Liver (tissue), 9 donors: Measurements from ENCODE around the gene JAM3. TPM values are rescaled to one million over a fixed set of nuclear protein-coding genes. Genes with fewer than 3 reads are reported as not detected.

Experiments used
- DNase-seq: peaks from one replicate; pipeline ENCODE4 v3.0.0-alpha.2; 2017; ENCODE audit warnings: low spot score
- H3K27ac ChIP-seq, 2 donors: one replicate each; pipeline ENCODE4 v1.7.0; 2013; ENCODE audit warnings: inconsistent platforms in 2 of 2, low read length in 2 of 2, control low read depth in 1 of 2, low read depth in 1 of 2, mild to moderate bottlenecking in 1 of 2
- H3K27me3 ChIP-seq, 4 donors: one replicate each; pipeline versions ENCODE4 v1.6.1 to v1.7.0; 2013; ENCODE audit warnings: low read length in 3 of 4, inconsistent platforms in 1 of 4, mild to moderate bottlenecking in 1 of 4, moderate library complexity in 1 of 4; ENCODE audit not compliant: control insufficient read depth in 4 of 4, insufficient read depth in 4 of 4
- H3K36me3 ChIP-seq, 4 donors: one replicate each; pipeline versions ENCODE4 v1.6.1 to v1.7.0; 2013; ENCODE audit warnings: low read length in 3 of 4, mild to moderate bottlenecking in 3 of 4, low read depth in 1 of 4, moderate library complexity in 1 of 4; ENCODE audit not compliant: control insufficient read depth in 4 of 4, insufficient read depth in 3 of 4
- H3K4me1 ChIP-seq, 4 donors: one replicate each; pipeline versions ENCODE4 v1.6.1 to v1.7.0; 2013; ENCODE audit warnings: low read length in 3 of 4, mild to moderate bottlenecking in 3 of 4, moderate library complexity in 1 of 4; ENCODE audit not compliant: control insufficient read depth in 4 of 4, insufficient read depth in 4 of 4
- H3K4me3 ChIP-seq, 3 donors: one replicate each; pipeline versions ENCODE4 v1.6.1 to v1.7.0; 2013; ENCODE audit warnings: low read length in 3 of 3, control low read depth in 1 of 3, low read depth in 1 of 3, mild to moderate bottlenecking in 1 of 3
- H3K9ac ChIP-seq, 2 donors: one replicate each; pipeline ENCODE4 v1.7.0; 2013; ENCODE audit warnings: low read length in 2 of 2, mild to moderate bottlenecking in 2 of 2, moderate library complexity in 2 of 2, control low read depth in 1 of 2, low read depth in 1 of 2
- H3K9me3 ChIP-seq, 4 donors: one replicate each; pipeline versions ENCODE4 v1.6.1 to v1.7.0; 2013; ENCODE audit warnings: low read length in 3 of 4; ENCODE audit not compliant: control insufficient read depth in 4 of 4
- ATF3 ChIP-seq: IDR thresholded peaks from 2 replicates; pipeline ENCODE4 v1.6.1; 2016; ENCODE audit warnings: antibody characterized with exemption
- CTCF ChIP-seq: fragments of 150-350 bp; IDR thresholded peaks from 2 replicates; pipeline ENCODE4 v1.5.1; 2017; ENCODE audit warnings: improper control_type of control experiment, low read depth, low read length; ENCODE audit not compliant: missing input control
- EGR1 ChIP-seq, 2 donors: IDR thresholded peaks; 2 replicates each; pipeline ENCODE4 v1.6.1; 2016 to 2018; ENCODE audit warnings: antibody characterized with exemption in 2 of 2, low read depth in 2 of 2
- FOXA1 ChIP-seq: IDR thresholded peaks from 2 replicates; pipeline ENCODE4 v1.6.1; 2016; ENCODE audit warnings: antibody characterized with exemption
- FOXA2 ChIP-seq: IDR thresholded peaks from 2 replicates; pipeline ENCODE4 v1.6.1; 2016; ENCODE audit warnings: antibody characterized with exemption
- GABPA ChIP-seq, 2 donors: IDR thresholded peaks in 1 of 2; conservative IDR thresholded peaks in 1 of 2; 2 replicates each; pipeline ENCODE4 v1.6.1; 2016; ENCODE audit warnings: antibody characterized with exemption in 2 of 2, mild to moderate bottlenecking in 1 of 2, moderate library complexity in 1 of 2
- HNF4A ChIP-seq, 2 donors: conservative IDR thresholded peaks; 2 replicates each; pipeline ENCODE4 v1.6.1; 2016; ENCODE audit warnings: antibody characterized with exemption in 2 of 2, mild to moderate bottlenecking in 2 of 2
- HNF4G ChIP-seq: IDR thresholded peaks from 2 replicates; pipeline ENCODE4 v1.6.1; 2016; ENCODE audit warnings: antibody characterized with exemption
- JUND ChIP-seq, 2 donors: IDR thresholded peaks; 2 replicates each; pipeline ENCODE4 v1.6.1; 2016; ENCODE audit warnings: antibody characterized with exemption in 2 of 2
- MAX ChIP-seq: IDR thresholded peaks from 2 replicates; pipeline ENCODE4 v1.6.1; 2016; ENCODE audit warnings: antibody characterized with exemption
- RAD21 ChIP-seq, 2 donors: IDR thresholded peaks; 2 replicates each; pipeline ENCODE4 v1.6.1; 2016; ENCODE audit warnings: antibody characterized with exemption in 2 of 2, mild to moderate bottlenecking in 2 of 2
- REST ChIP-seq: IDR thresholded peaks from 2 replicates; pipeline ENCODE4 v1.6.1; 2016; ENCODE audit warnings: antibody characterized with exemption, mild to moderate bottlenecking
- RXRA ChIP-seq, 2 donors: IDR thresholded peaks; 2 replicates each; pipeline ENCODE4 v1.6.1; 2017 to 2018; ENCODE audit warnings: antibody characterized with exemption in 2 of 2, mild to moderate bottlenecking in 1 of 2
- SP1 ChIP-seq: IDR thresholded peaks from 2 replicates; pipeline ENCODE4 v1.6.1; 2018; ENCODE audit warnings: antibody characterized with exemption, mild to moderate bottlenecking
- TAF1 ChIP-seq: conservative IDR thresholded peaks from 2 replicates; pipeline ENCODE4 v1.6.1; 2016; ENCODE audit warnings: antibody characterized with exemption, mild to moderate bottlenecking
- YY1 ChIP-seq: IDR thresholded peaks from 2 replicates; pipeline ENCODE4 v1.6.1; 2016; ENCODE audit warnings: antibody characterized with exemption, mild to moderate bottlenecking
- ZBTB33 ChIP-seq: IDR thresholded peaks from 2 replicates; pipeline ENCODE4 v1.6.1; 2016; ENCODE audit warnings: antibody characterized with exemption
- WGBS: extraction: QIAGEN DNeasy Blood & Tissue Kit; methylation state at CpG from one replicate; pipeline ENCODE4 v1.1.7; 2013; 5-methylcytosine and 5-hydroxymethylcytosine counted together
- polyA plus RNA-seq, 2 donors: library from polyadenylated mRNA; stranded (reverse) in 1 of 2; unstranded in 1 of 2; fragments of 200-250 nt in 1 of 2; fragments of >200 nt in 1 of 2; fragmentation: Nextera tagmentation in 1 of 2; extraction: Ambion mirVana in 1 of 2; gene quantifications; one replicate each; pipeline versions ENCODE4 v1.2.1 to v1.2.3, GENCODE V29; 2013 to 2015
- total RNA-seq, 2 donors: library from RNA; depleted of rRNA; stranded (reverse); fragments of >200 nt; gene quantifications; one replicate each; pipeline ENCODE4 v1.2.3, GENCODE V29; 2014
- donor health status: healthy.
- donor health status: healthy.
- donor health status: healthy.
- donor health status: healthy.
- donor health status: healthy.

JAM3 gene
- total and polyA plus RNA-seq, 4 donors, result 1.6 to 4.3 (median 2.1) TPM

GRCh38 chr11:134055029-134055428 is 13.8 kb upstream of the JAM3 start:
- peaks cover 0 to 7% (median 4%) of the 10 kb centered on the region in 4 donors for H3K4me1 ChIP-seq
- peaks cover 0 to 3% (median 0%) of the 10 kb centered on the region in 4 donors for H3K27me3 ChIP-seq
- H3K27ac ChIP-seq, result no peak overlapping the region
- 79% methylated on average over 9 of the region's 9 CpGs for WGBS
- no peak overlapping the region for H3K9ac ChIP-seq
- no peaks in the 10 kb centered on the region for H3K36me3 ChIP-seq
- DNase-seq, result no peak
- no peak overlapping the region for H3K4me3 ChIP-seq
- TF ChIP-seq JUND (IDR thresholded peaks at IDR 0.05), result no peak
- no peak for TF ChIP-seq ATF3
- TF ChIP-seq REST, result no peak
- TF ChIP-seq GABPA (IDR thresholded peaks at IDR 0.05 in 1 of 2, conservative IDR thresholded peaks at IDR 0.05 in 1 of 2), result no peak
- TF ChIP-seq FOXA2, result no peak
- TF ChIP-seq TAF1, result no peak
- TF ChIP-seq YY1, result no peak
- no peak for TF ChIP-seq MAX
- TF ChIP-seq HNF4A (conservative IDR thresholded peaks at IDR 0.05), result no peak
- TF ChIP-seq RAD21 (IDR thresholded peaks at IDR 0.05), result no peak
- no peak for TF ChIP-seq EGR1 (IDR thresholded peaks at IDR 0.05; ENCODE audit: low read depth in 2 of 2)
- TF ChIP-seq FOXA1, result no peak
- TF ChIP-seq CTCF, result no peak
- no peak for TF ChIP-seq ZBTB33
- TF ChIP-seq SP1, result no peak
- no peak for TF ChIP-seq HNF4G
- no peak for TF ChIP-seq RXRA (IDR thresholded peaks at IDR 0.05)
- no peaks in the 10 kb centered on the region for H3K9me3 ChIP-seq

- TF ChIP-seq EGR1 (IDR thresholded peaks at IDR 0.05; ENCODE audit: low read depth in 2 of 2), result no peak
- no peak for TF ChIP-seq GABPA (IDR thresholded peaks at IDR 0.05 in 1 of 2, conservative IDR thresholded peaks at IDR 0.05 in 1 of 2)
- TF ChIP-seq HNF4A (conservative IDR thresholded peaks at IDR 0.05), result no peak
- TF ChIP-seq FOXA2, result no peak
- no peak for TF ChIP-seq YY1
- no peak for TF ChIP-seq CTCF
- TF ChIP-seq ZBTB33, result no peak
- Histone ChIP-seq H3K9ac (no peak overlapping the region), H3K27me3 (peaks cover 0 to 3% (median 0%) of the 10 kb centered on the region in 4 donors), H3K36me3 (no peaks in the 10 kb centered on the region), H3K4me3 (no peak overlapping the region), H3K4me1 (no peaks in the 10 kb centered on the region), H3K9me3 (no peaks in the 10 kb centered on the region), H3K27ac (no peak overlapping the region)
- no peak for DNase-seq
- 40% methylated on average over 3 of the region's 3 CpGs for WGBS
These were observed 8.6 kb upstream of the JAM3 start for GRCh38 chr11:134060316-134060715.
